Mammary epithelial cell (primary cell): ENCODE results near the gene UNK.

Source experiments
- EZH2 ChIP-seq: IDR thresholded peaks from 2 replicates; pipeline ENCODE4 v1.6.1; 2012; ENCODE audit warnings: low read length, inconsistent platforms, borderline replicate concordance
- TF ChIP-seq, protein P1 (sequence below), 2 donors: IDR thresholded peaks in 1 of 2; conservative IDR thresholded peaks in 1 of 2; 2 replicates each; pipeline ENCODE4 v1.5.1; 2011 to 2012; ENCODE audit warnings: inconsistent platforms in 2 of 2, low read length in 2 of 2, mild to moderate bottlenecking in 2 of 2, control low read depth in 1 of 2, low read depth in 1 of 2; ENCODE audit not compliant: insufficient read depth in 1 of 2; ENCODE audit errors: extremely low read depth in 1 of 2

DNA sequence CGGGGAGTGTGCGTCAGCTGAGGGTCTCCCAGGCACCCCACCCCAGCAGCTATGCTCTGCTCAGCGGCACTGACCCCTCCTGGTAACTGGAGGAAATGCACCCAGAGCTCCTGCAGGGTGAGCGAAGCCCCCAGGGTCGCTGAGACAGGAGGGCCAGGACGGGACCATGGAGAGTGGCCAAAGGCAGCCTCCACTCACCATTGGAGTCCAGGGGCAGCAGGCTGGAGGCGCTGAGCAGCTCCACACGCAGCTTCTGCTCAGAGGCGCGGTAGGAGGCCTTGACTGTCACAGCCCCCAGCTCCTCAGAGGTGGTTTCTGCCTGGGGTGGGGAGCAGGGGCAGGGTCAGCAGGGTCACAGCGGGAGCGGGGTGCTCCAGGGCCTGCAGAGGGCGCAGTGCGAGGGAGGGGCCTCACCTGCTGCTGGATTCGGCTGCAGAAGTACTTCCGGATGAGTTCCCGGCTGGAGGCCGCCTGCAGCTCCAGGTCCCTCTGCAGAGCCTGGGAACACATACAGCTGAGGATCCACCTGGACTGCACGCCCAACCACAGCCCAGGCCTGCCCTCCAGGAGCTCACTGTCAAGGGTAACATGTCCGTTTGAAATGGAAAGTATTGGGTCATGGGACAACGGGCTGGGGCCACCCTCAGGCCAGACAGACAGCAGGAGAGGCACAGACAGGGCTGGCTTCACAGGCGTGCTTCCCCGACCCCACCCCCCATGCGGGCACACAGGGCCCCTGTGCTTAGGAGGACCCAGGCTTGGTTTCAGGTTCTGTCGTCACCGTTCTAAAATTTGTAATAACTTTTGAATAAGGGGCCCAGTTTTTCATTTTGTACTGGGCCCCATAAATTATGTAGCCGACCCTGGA is 45.8 kb downstream of the UNK start:
- TF ChIP-seq, protein P1, sequence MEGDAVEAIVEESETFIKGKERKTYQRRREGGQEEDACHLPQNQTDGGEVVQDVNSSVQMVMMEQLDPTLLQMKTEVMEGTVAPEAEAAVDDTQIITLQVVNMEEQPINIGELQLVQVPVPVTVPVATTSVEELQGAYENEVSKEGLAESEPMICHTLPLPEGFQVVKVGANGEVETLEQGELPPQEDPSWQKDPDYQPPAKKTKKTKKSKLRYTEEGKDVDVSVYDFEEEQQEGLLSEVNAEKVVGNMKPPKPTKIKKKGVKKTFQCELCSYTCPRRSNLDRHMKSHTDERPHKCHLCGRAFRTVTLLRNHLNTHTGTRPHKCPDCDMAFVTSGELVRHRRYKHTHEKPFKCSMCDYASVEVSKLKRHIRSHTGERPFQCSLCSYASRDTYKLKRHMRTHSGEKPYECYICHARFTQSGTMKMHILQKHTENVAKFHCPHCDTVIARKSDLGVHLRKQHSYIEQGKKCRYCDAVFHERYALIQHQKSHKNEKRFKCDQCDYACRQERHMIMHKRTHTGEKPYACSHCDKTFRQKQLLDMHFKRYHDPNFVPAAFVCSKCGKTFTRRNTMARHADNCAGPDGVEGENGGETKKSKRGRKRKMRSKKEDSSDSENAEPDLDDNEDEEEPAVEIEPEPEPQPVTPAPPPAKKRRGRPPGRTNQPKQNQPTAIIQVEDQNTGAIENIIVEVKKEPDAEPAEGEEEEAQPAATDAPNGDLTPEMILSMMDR (conservative IDR thresholded peaks at IDR 0.05 in 1 of 2, IDR thresholded peaks at IDR 0.05 in 1 of 2; ENCODE audit: extremely low read depth in 1 of 2, insufficient read depth in 1 of 2, low read depth in 1 of 2, low read length in 2 of 2), result peak; percentile 31 to 61
- TF ChIP-seq EZH2, result no peak
